GM19023 (cell line): ENCODE data around the gene GPR55.

Experiments
- ATAC-seq: cut with Tn5 transposase; IDR thresholded peaks from one replicate; pipeline ENCODE4 v1.9.1; 2021; ENCODE audit warnings: mild to moderate bottlenecking, moderate library complexity; ENCODE audit not compliant: unreplicated experiment

GPR55 gene

DNA sequence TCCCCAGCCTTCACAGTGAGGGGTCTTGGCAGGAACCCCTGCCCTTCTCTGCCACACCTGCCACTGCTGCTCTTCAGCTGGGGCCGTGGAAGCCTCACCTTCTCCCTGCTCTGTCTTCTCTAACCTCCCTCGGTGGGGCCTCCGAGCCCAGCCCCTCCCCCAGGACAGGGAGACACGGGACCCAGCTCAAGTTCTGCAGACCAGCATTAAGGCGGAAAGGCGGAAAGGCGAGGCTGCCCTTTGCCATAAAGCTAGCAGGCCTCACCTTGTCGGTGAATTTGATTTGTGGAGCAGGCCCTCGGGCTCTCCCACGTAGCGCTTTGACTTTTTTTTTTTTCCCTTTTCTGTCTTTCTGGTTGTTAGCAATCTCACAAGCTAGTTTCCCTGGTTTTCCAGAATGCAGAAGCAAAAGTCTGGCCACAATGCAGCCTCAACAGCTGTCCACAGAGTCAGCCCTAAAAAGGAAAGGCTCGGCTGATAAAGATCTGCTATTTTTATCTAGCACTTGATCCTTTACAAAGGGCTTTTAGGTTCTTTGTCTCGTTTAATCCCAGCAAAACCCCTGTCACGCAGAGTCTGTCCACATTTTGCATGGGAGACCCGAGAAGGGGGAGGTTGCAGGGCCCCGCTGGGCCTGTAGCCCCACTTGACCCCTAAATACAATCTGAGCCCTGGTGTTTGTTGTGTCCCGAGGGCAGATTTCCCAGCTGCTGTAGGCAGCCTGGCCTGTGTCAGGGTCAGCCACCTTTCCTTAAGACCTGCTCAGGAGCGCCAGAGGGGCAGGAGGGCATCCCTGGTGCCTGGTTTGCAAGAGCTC, 54.3 kb downstream of the GPR55 start:
- no peak for ATAC-seq

- ATAC-seq, result no peak
Observed at GRCh38 chr2:230869914-230870543, 55.0 kb downstream of the GPR55 start.

- ATAC-seq, result no peak
Observed at GRCh38 chr2:230868947-230869913, 55.8 kb downstream of the GPR55 start.

DNA sequence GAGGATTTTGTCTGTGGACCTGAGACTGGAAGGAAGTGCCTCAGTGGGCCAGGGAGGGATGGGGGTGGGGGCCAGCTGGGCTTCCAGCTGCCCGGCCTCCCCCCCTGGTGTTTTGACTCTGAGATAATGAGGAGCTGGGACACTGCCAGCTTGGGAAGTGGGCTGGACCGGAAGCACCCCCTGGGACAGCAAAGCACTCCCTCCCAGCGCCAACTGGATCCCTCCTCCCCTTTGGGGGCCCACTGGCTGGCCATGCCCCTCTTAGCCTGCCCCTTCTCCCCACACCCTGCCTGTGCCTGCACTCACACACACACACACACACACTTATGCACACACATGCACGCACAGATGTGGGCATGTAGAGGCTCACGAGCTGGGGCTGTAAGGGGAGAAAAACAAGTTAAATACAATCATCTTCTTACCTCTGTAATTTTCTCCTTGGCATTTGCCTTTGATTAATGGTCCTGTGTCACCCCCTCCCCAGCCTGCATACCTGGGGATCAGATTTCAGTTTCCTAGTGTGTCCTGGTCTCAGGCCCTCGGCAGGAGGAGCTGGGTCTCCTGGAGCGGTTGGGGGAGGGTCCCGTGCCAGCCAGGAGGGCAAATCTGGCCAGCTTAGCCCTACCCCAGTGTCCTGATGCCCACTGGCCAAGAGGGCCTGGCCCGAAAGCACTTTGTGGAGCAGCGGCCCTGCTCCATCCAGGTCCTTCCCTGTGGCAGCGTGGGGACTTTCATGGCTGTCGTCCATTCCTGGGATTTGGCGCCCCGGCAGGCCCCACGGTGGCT, 56.7 kb downstream of the GPR55 start:
- no peak for ATAC-seq

GRCh38 chr2:230866756-230867523, 58.1 kb downstream of the GPR55 start:
- ATAC-seq, result no peak

- ATAC-seq, result no peak
Observed at GRCh38 chr2:230865766-230866755, 59.0 kb downstream of the GPR55 start.

DNA sequence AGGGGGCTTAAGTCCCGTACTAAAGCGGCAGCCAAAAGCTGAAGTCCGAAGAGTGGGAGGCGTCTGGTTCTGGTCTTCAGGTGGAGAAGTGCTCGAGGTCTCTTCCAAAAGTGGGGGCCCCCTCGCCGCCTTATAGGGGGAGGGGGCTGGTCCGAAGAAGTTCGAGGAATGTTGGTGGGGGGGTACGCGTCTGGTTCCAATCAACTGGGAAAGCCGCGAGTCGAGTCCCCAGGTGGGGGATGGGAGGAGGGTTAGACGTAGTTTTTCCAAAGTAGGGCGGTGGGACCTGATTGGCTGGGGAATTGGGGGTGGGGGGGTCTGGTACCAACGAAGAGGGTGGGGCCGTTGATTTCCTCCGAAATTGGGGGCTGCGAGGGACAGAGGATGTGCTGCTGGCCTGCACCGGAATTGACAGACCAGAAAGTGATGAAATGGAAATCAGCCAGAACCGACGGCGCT, 59.7 kb downstream of the GPR55 start:
- ATAC-seq, result no peak

DNA sequence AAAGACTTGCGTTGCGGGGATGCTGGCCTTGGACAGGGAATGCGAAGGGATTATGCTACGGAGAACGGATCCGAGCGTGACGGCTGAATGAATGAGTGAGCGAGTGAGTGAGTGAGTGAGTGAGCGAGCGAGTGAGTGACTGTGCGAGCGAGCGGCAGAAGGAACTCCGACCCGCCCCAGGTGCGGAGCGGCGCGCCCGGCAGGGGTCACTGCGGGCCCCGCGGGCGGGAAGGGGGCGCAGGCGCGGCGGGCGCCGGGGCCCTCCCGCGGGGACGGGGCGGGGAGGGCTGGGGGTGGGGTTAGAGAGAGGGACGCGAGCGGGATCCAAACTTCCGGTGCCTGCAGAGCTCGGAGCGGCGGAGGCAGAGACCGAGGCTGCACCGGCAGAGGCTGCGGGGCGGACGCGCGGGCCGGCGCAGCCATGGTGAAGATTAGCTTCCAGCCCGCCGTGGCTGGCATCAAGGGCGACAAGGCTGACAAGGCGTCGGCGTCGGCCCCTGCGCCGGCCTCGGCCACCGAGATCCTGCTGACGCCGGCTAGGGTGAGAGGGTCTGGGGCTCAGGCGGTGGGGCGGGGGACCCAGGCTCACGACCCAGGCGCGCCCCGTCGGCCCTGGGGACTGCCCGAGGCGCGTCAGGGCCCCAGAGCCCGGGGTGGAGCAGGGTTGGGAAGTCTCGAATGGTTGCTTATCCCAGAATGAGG, 60.3 kb downstream of the GPR55 start, which contains the start of gene ITM2C:
Gene ITM2C (plus strand): TSS at position 338 of the 702 bp plus-strand sequence. CDS start 84 bp downstream, at position 422.
- peak; percentile 76 for ATAC-seq

GRCh38 chr2:230864122-230864604, 60.9 kb downstream of the GPR55 start:
- ATAC-seq, result no peak

- no peak for ATAC-seq
Observed at GRCh38 chr2:230863442-230864121, 61.5 kb downstream of the GPR55 start.

DNA sequence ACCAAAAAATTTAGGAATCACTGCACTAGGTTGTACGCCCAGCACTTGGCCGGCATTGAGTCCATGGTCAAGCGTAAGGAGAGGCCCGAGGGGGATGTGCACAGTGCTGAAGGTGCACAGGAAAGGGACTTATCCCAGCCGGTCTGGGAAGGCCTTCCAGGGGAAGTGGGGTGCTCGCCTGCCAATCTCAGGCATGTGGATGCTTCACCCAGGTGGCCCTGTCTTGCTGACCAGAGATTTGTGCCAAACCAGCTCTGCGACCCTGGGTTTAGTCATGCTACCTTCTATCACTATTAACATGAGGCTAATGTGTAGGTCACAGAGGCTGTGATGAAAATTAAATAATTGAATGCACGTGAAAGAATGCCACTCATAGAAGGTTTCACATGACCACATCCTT, 62.0 kb downstream of the GPR55 start:
- ATAC-seq, result no peak

DNA sequence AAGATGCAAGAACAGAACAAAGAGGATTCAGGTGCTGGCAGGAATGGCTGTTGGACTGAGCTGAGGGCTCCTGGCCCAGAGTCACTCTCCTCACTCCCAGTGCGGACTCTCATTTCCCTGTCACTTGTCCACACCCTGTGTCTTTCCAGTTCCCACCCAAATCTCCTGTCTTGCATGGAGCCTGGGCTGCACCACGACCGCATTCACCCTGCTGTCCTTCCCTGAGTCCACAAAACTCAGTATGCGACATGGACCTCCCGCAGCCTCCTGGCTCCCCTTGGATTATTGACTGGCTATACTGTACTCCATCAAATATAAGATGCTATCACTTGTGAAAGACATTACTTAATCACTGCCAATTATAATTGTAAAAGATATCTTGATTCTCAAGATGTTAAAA, 62.8 kb downstream of the GPR55 start:
- ATAC-seq, result no peak

GRCh38 chr2:230861552-230862255, 63.3 kb downstream of the GPR55 start:
- ATAC-seq, result no peak
